H1 (cell line): ENCODE measurements around the gene OR1E1. TPM values are rescaled to one million over a fixed set of nuclear protein-coding genes. Genes with fewer than 3 reads are reported as not detected.

ENCODE experiments used
- CTCF ChIA-PET: fragments of 300-600 bp; sonication (Branson Sonifier 250); formaldehyde crosslinking; loops from one replicate; lab custom pipeline; 2021; ENCODE audit not compliant: partially characterized antibody; lab: Charles Lee
- POLR2A ChIA-PET: fragments of 300-600 bp; sonication (Branson Sonifier 250); formaldehyde crosslinking; loops from one replicate; lab custom pipeline; 2021; ENCODE audit warnings: inconsistent platforms; ENCODE audit not compliant: partially characterized antibody; lab: Charles Lee
- DNase-seq, 2 experiments: peaks; one replicate each; pipeline versions ENCODE4 v3.0.0 to v3.0.0-alpha.2; 2010 to 2022; ENCODE audit warnings: low spot score in 2 of 2, low read depth in 1 of 2, mixed read lengths in 1 of 2
- FAIRE-seq: peaks from 2 replicates; lab custom pipeline; 2011; peaks lifted over from hg19 to GRCh38; lab: Jason Lieb, UNC
- H2AFZ ChIP-seq: 2 replicates; pipeline ENCODE4 v1.8.1; 2012; ENCODE audit warnings: low read length, inconsistent platforms
- H2AK5ac ChIP-seq: 2 replicates; pipeline ENCODE4 v1.6.1; 2013; ENCODE audit warnings: low read depth, low read length
- H2BK120ac ChIP-seq: replicated peaks from 2 replicates; pipeline ENCODE3; 2013; ENCODE audit warnings: low read depth, low read length, inconsistent platforms
- H2BK12ac ChIP-seq: 2 replicates; pipeline ENCODE4 v1.6.1; 2013; ENCODE audit warnings: low read depth, low read length
- H2BK15ac ChIP-seq: 2 replicates; pipeline ENCODE4 v1.6.1; 2013; ENCODE audit warnings: low read length
- H2BK20ac ChIP-seq: 2 replicates; pipeline ENCODE4 v1.6.1; 2013; ENCODE audit warnings: low read length
- H2BK5ac ChIP-seq: 2 replicates; pipeline ENCODE4 v1.6.1; 2013; ENCODE audit warnings: low read depth, low read length
- H3K14ac ChIP-seq: 2 replicates; pipeline ENCODE4 v1.6.1; 2013; ENCODE audit warnings: inconsistent platforms; ENCODE audit not compliant: insufficient read length
- H3K18ac ChIP-seq: 2 replicates; pipeline ENCODE4 v1.6.1; 2013; ENCODE audit warnings: low read length; ENCODE audit errors: extremely low read depth
- H3K23ac ChIP-seq: 2 replicates; pipeline ENCODE4 v1.6.1; 2013; ENCODE audit warnings: inconsistent platforms; ENCODE audit not compliant: insufficient read length
- H3K23me2 ChIP-seq: 2 replicates; pipeline ENCODE4 v1.6.1; 2013; ENCODE audit warnings: low read depth, low read length
- H3K27ac ChIP-seq: 2 replicates; pipeline ENCODE4 v1.6.1; 2011; ENCODE audit warnings: low read depth, low read length, inconsistent platforms
- H3K27me3 ChIP-seq, 4 experiments: replicated peaks in 1 of 4; 1 replicate in 1 of 4; 2 replicates in 3 of 4; pipeline versions ENCODE4 v1.6.1 to v1.8.1; 2011 to 2013; ENCODE audit warnings: low read length in 3 of 4, mild to moderate bottlenecking in 3 of 4, inconsistent platforms in 2 of 4, mixed read lengths in 2 of 4, moderate library complexity in 1 of 4; ENCODE audit not compliant: control insufficient read depth in 3 of 4, insufficient read depth in 3 of 4; ENCODE audit errors: extremely low read depth in 1 of 4
- H3K36me3 ChIP-seq, 4 experiments: 2 replicates each; pipeline versions ENCODE4 v1.6.1 to v1.8.1; 2011 to 2013; ENCODE audit warnings: mild to moderate bottlenecking in 4 of 4, low read length in 3 of 4, moderate library complexity in 2 of 4, control low read depth in 1 of 4, inconsistent platforms in 1 of 4; ENCODE audit not compliant: insufficient read depth in 4 of 4, control insufficient read depth in 2 of 4
- H3K4ac ChIP-seq: replicated peaks from 2 replicates; pipeline ENCODE3; 2013; ENCODE audit warnings: low read length, low read depth, mixed read lengths, inconsistent platforms; ENCODE audit not compliant: insufficient read length
- H3K4me1 ChIP-seq, 4 experiments: replicated peaks in 1 of 4; 1 replicate in 1 of 4; 2 replicates in 3 of 4; pipeline versions ENCODE4 v1.6.1 to v1.8.1; 2011 to 2013; ENCODE audit warnings: low read length in 3 of 4, inconsistent platforms in 2 of 4, mixed read lengths in 1 of 4; ENCODE audit not compliant: insufficient read depth in 4 of 4, control insufficient read depth in 3 of 4
- H3K4me2 ChIP-seq, 2 experiments: 2 replicates each; pipeline versions ENCODE4 v1.6.1 to v1.8.1; 2011 to 2013; ENCODE audit warnings: low read depth in 2 of 2, low read length in 2 of 2, control low read depth in 1 of 2, inconsistent platforms in 1 of 2, mild to moderate bottlenecking in 1 of 2; ENCODE audit not compliant: insufficient read depth in 1 of 2
- H3K4me3 ChIP-seq, 4 experiments: fragments of 200-600, 300-600 bp in 1 of 4; sonication (generic), shearing (Covaris generic), sonication (Bioruptor Twin) in 1 of 4; 2 replicates each; pipeline versions ENCODE4 v1.5.1 to v1.8.1; 2011 to 2016; ENCODE audit warnings: low read length in 4 of 4, low read depth in 3 of 4, control low read depth in 2 of 4, inconsistent platforms in 2 of 4, mild to moderate bottlenecking in 2 of 4, mixed read lengths in 1 of 4, moderate library complexity in 1 of 4; ENCODE audit not compliant: insufficient read depth in 2 of 4; ENCODE audit errors: extremely low read depth in 1 of 4
- H3K56ac ChIP-seq: replicated peaks from 2 replicates; pipeline ENCODE3; 2013; ENCODE audit warnings: low read depth, mild to moderate bottlenecking, mixed read lengths, low read length, inconsistent platforms; ENCODE audit not compliant: insufficient read length
- H3K79me1 ChIP-seq: 2 replicates; pipeline ENCODE4 v1.6.1; 2013; ENCODE audit warnings: low read depth, low read length, control low read depth
- H3K79me2 ChIP-seq, 2 experiments: 2 replicates each; pipeline versions ENCODE4 v1.6.1 to v1.8.1; 2012 to 2013; ENCODE audit warnings: low read length in 2 of 2, mild to moderate bottlenecking in 2 of 2, inconsistent platforms in 1 of 2; ENCODE audit not compliant: insufficient read depth in 2 of 2, control insufficient read depth in 1 of 2
- H3K9ac ChIP-seq, 4 experiments: replicated peaks in 1 of 4; 1 replicate in 1 of 4; 2 replicates in 3 of 4; pipeline versions ENCODE4 v1.6.1 to v1.8.1; 2011 to 2013; ENCODE audit warnings: low read depth in 3 of 4, low read length in 3 of 4, control low read depth in 2 of 4, mild to moderate bottlenecking in 2 of 4, moderate library complexity in 2 of 4, inconsistent platforms in 1 of 4; ENCODE audit errors: extremely low read depth in 1 of 4
- H3K9me3 ChIP-seq, 2 experiments: 2 replicates each; pipeline versions ENCODE4 v1.6.1 to v1.8.1; 2012 to 2013; ENCODE audit warnings: mild to moderate bottlenecking in 2 of 2, moderate library complexity in 2 of 2, control low read depth in 1 of 2, inconsistent platforms in 1 of 2, low read depth in 1 of 2, low read length in 1 of 2, mixed read lengths in 1 of 2; ENCODE audit not compliant: insufficient read depth in 2 of 2
- H4K20me1 ChIP-seq, 2 experiments: replicated peaks in 1 of 2; 2 replicates each; pipeline versions ENCODE3 to v1.8.1; 2011 to 2013; ENCODE audit warnings: inconsistent platforms in 2 of 2, low read length in 2 of 2, mild to moderate bottlenecking in 1 of 2; ENCODE audit not compliant: insufficient read depth in 2 of 2, control insufficient read depth in 1 of 2
- H4K5ac ChIP-seq: 2 replicates; pipeline ENCODE4 v1.6.1; 2013; ENCODE audit warnings: low read length, low read depth, mixed read lengths, inconsistent platforms; ENCODE audit not compliant: insufficient read length
- H4K8ac ChIP-seq: 2 replicates; pipeline ENCODE4 v1.8.0; 2013; ENCODE audit warnings: mild to moderate bottlenecking, moderate library complexity, low read length, inconsistent platforms; ENCODE audit not compliant: insufficient read depth; ENCODE audit errors: extremely low read depth
- H4K91ac ChIP-seq: replicated peaks from 2 replicates; pipeline ENCODE3; 2013; ENCODE audit warnings: low read length, mixed read lengths, inconsistent platforms; ENCODE audit not compliant: insufficient read length
- ASH2L ChIP-seq: fragments of 200-600, 300-600 bp; sonication (generic); IDR thresholded peaks from one replicate; pipeline ENCODE4 v1.7.1; 2017; ENCODE audit warnings: low read length
- HDAC6 ChIP-seq: IDR thresholded peaks from one replicate; pipeline ENCODE4 v1.7.1; 2012; ENCODE audit warnings: low read depth, mild to moderate bottlenecking, inconsistent platforms, low read length, moderate library complexity
- RFX5 ChIP-seq: IDR thresholded peaks from 2 replicates; pipeline ENCODE4 v1.6.1; 2011; ENCODE audit warnings: low read depth, low read length, improper control_type of control experiment, borderline replicate concordance
- RNF2 ChIP-seq: fragments of 200-900, 300-1000 bp; sonication (generic); IDR thresholded peaks from 2 replicates; pipeline ENCODE4 v1.7.1; 2016; ENCODE audit warnings: borderline replicate concordance, low read depth, mild to moderate bottlenecking, antibody characterized with exemption, low read length; ENCODE audit not compliant: poor library complexity, severe bottlenecking; ENCODE audit errors: missing control alignments
- SAP30 ChIP-seq: fragments of 300-600 bp; sonication (generic); IDR thresholded peaks from 2 replicates; pipeline ENCODE4 v1.7.1; 2012; ENCODE audit warnings: low read length, moderate library complexity, mild to moderate bottlenecking, inconsistent platforms; ENCODE audit not compliant: insufficient read depth, insufficient replicate concordance
- SIN3A ChIP-seq, 2 experiments: IDR thresholded peaks in 1 of 2; conservative IDR thresholded peaks in 1 of 2; 2 replicates each; pipeline ENCODE4 v1.6.1; 2011 to 2012; ENCODE audit warnings: low read length in 2 of 2, improper control_type of control experiment in 1 of 2, low read depth in 1 of 2, mild to moderate bottlenecking in 1 of 2
- TBP ChIP-seq: IDR thresholded peaks from 2 replicates; pipeline ENCODE4 v1.6.1; 2011; ENCODE audit warnings: low read depth, low read length, improper control_type of control experiment
- WGBS, 2 experiments: shearing (Covaris generic) in 1 of 2; methylation state at CpG; one replicate each; pipeline versions ENCODE4 v1.1.6 to v1.1.7; 2013 to 2015; ENCODE audit warnings: low lambda C conversion rate in 2 of 2, mixed read lengths in 2 of 2, inconsistent platforms in 1 of 2, low coverage in 1 of 2, missing lambda C conversion rate in 1 of 2; ENCODE audit not compliant: insufficient replicate concordance in 2 of 2, insufficient coverage in 1 of 2, insufficient read length in 1 of 2; ENCODE audit errors: extremely low coverage in 1 of 2, missing lambda C conversion rate in 1 of 2; 5-methylcytosine and 5-hydroxymethylcytosine counted together
- polyA plus RNA-seq, 7 experiments: library from polyadenylated mRNA; depleted of rRNA in 3 of 7; stranded (reverse) in 5 of 7; unstranded in 2 of 7; fragments of >200 nt in 5 of 7; fragments of 200-250 nt in 2 of 7; gene quantifications; 1 replicate in 5 of 7; 2 replicates in 1 of 7; 4 replicates in 1 of 7; pipeline versions ENCODE4 v1.2.1 to v1.2.3, GENCODE V29; 2011 to 2013; ENCODE audit warnings: missing spikeins in 2 of 7, mixed read lengths in 2 of 7
- total RNA-seq: library from RNA; stranded (reverse); fragmentation: NEBNext Ultra II Directional; extraction: Animal tissue kit (Norgen Biotek cat#: 25700); gene quantifications from 2 replicates; pipeline ENCODE4 v1.2.1, GENCODE V29; 2021

OR1E1 gene
- total and polyA plus RNA-seq, 2 of the 8 experiments (the other 6 are each of a cell fraction or from before 2014, with no cell fraction given), result not detected

DNA sequence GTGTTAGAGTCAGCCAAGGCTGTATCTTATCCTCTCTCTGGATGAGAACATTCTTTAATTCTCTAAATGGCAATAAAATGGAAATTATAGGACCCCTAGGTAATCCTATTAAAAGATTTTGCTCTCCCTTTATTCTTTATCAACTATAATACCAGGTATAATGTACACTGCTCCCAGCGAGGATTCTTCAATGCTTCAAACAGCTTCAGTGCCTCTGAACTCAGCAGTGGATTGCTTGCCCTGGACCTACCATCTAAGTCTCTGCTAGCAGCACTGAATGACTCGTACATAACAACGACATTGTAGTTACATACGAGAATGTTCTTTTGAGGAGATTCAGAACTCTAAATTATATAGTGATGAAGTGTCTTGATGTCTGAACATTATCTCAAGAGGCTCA lies 8.4 kb downstream of the OR1E1 start:
- no peak overlapping the region for H4K5ac ChIP-seq
- no peak overlapping the region for H2BK5ac ChIP-seq
- no peak overlapping the region for H3K4me2 ChIP-seq
- no peak overlapping the region for H3K56ac ChIP-seq
- no peaks in the 10 kb centered on the region for H4K20me1 ChIP-seq
- no peak overlapping the region for H3K23ac ChIP-seq
- H4K91ac ChIP-seq, result no peak overlapping the region
- no peak overlapping the region for H4K8ac ChIP-seq
- WGBS, 2 experiments, result 87% methylated on average over 4 of the region's 4 CpGs; no CpG with 5 or more reads in 1 of the 2 experiments
- no peak overlapping the region for H3K14ac ChIP-seq
- DNase-seq, result no peak
- no peak overlapping the region for H2AFZ ChIP-seq
- no peak overlapping the region for H2BK120ac ChIP-seq
- H3K27ac ChIP-seq, result no peak overlapping the region
- ChIA-PET CTCF (interaction anchor here (0.6 kb wide), 1 partner anchor 661 kb away, joined by 3 read pairs; no protein-coding TSS in a partner anchor), POLR2A (no interaction called here)
- H3K27me3 ChIP-seq, result no peaks in the 10 kb centered on the region; a peak in 1 of 7 replicates
- no peak overlapping the region for H2BK12ac ChIP-seq
- TF ChIP-seq TBP (no peak), ASH2L (no peak), HDAC6 (no peak), RFX5 (no peak), RNF2 (no peak), SAP30 (no peak), SIN3A (conservative IDR thresholded peaks at IDR 0.05 in 1 of 2, IDR thresholded peaks at IDR 0.05 in 1 of 2; ENCODE audit: low read depth in 1 of 2, low read length in 2 of 2) (no peak)
- H3K4me3 ChIP-seq, result no peak overlapping the region
- peaks cover 20 to 25% of the 10 kb centered on the region in 2 experiments; a peak in 3 of 4 replicates for H3K9me3 ChIP-seq
- H2AK5ac ChIP-seq, result no peak overlapping the region
- H3K18ac ChIP-seq, result no peak overlapping the region
- H3K4me1 ChIP-seq, result no peaks in the 10 kb centered on the region; a peak in 1 of 7 replicates
- H2BK20ac ChIP-seq, result no peak overlapping the region
- no peaks in the 10 kb centered on the region for H3K36me3 ChIP-seq
- no peaks in the 10 kb centered on the region for H3K23me2 ChIP-seq
- H3K9ac ChIP-seq, result no peak overlapping the region
- H3K79me1 ChIP-seq, result no peaks in the 10 kb centered on the region
- no peak overlapping the region for H2BK15ac ChIP-seq
- H3K79me2 ChIP-seq, result no peaks in the 10 kb centered on the region
- H3K4ac ChIP-seq, result no peak overlapping the region
- no peak for FAIRE-seq
